ENCODE data around the gene GPBP1L1.
"Not testable (repeated sequence)": the region's sequence is repeated elsewhere in the genome, so short reads cannot be mapped to it uniquely, and the experiment has no call there.

DNA sequence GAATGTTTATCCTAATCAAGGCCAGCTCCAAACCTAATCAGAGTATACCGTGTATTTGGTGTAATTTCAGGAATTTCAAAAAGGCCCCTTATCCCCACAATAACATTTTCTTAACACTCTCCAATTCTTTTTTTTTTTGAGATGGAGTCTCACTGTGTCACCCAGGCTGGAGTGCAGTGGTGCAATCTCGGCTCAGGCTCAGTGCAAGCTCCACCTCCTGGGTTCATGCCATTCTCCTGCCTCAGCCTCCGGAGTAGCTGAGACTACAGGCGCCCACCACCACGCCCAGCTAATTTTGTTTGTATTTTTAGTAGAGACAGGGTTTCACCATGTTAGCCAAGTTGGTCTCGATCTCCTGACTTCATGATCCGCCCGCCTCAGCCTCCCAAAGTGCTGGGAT lies 31.1 kb upstream of the GPBP1L1 start:
- TF ChIP-seq, protein P1, sequence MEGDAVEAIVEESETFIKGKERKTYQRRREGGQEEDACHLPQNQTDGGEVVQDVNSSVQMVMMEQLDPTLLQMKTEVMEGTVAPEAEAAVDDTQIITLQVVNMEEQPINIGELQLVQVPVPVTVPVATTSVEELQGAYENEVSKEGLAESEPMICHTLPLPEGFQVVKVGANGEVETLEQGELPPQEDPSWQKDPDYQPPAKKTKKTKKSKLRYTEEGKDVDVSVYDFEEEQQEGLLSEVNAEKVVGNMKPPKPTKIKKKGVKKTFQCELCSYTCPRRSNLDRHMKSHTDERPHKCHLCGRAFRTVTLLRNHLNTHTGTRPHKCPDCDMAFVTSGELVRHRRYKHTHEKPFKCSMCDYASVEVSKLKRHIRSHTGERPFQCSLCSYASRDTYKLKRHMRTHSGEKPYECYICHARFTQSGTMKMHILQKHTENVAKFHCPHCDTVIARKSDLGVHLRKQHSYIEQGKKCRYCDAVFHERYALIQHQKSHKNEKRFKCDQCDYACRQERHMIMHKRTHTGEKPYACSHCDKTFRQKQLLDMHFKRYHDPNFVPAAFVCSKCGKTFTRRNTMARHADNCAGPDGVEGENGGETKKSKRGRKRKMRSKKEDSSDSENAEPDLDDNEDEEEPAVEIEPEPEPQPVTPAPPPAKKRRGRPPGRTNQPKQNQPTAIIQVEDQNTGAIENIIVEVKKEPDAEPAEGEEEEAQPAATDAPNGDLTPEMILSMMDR (conservative IDR thresholded peaks at IDR 0.05; ENCODE audit: low read length), result not testable (repeated sequence)
- not testable (repeated sequence) for TF ChIP-seq EZH2phosphoT487 (IDR thresholded peaks at IDR 0.05; ENCODE audit: borderline replicate concordance)
